Smooth muscle cell of the brain vasculature (primary cell): Measurements from ENCODE around the gene FUT3.
"Not testable (repeated sequence)": the region's sequence is repeated elsewhere in the genome, so short reads cannot be mapped to it uniquely, and the experiment has no call there.

ENCODE experiments used
- DNase-seq: peaks from one replicate; pipeline ENCODE4 v3.0.0-alpha.2; 2012; ENCODE audit warnings: low read depth, low spot score

The FUT3 gene

GRCh38 chr19:5851302-5851701 lies at the start of gene FUT3:
Gene FUT3 (minus strand): TSS chr19:5851449.
- DNase-seq = no peak

DNA sequence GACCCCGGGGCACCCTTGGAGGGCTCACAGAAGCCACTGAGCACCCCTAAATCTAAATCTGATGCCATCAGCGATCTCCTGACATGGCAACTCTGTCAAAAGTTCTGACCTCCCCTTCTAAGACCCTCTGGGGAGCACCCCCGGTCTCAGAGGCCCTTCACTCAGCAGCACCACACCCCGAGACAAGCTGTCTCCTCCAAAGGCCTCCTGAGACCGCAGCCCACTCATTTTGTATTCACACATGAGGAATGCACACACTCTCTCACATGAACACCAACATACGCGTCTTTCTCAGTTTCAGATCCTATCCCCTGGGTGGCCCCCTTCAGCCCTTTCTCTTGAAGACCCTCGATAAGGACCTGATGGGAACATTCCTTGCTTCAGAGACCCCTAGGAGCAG lies 49.7 kb upstream of the FUT3 start:
- no peak for DNase-seq

- DNase-seq = no peak
Observed at GRCh38 chr19:5899728-5900526, 48.7 kb upstream of the FUT3 start.

DNA sequence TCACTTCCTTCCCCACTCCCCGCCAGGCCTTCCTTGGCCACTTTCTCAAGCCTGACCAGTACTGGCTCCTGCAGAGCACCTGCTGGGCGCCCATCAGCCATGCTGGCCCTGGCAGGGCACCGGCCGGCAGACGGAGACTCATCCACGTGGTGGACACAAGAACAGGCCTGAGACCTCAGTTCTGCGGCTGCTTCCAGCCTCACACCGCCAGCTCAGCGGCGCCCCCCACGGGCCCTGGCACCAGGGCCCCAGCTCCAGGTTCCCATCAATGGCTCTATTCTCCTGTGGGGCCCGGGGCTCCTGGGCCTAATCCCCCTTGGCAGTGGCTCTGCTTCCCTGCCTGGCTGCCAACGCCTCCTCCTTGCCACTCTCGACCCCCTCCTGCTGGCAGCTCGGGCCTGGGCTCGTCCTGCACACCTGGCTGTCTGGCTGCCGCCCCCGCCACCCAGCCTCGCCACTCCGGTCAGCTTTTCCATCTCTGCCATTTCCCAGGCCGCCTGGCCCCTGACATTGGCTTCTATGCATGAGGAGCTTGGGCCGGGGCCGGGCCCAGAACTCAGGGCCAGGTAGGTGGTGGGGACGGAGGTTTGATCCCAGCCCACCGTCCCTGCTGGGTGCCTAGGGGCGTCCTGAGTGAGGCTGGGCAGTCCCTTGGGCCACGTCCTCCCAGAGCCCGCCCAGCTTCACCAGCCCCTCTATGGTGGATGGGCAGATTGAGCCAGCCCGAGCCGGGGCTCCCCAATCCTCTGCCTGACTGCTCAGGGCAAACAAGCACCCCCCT lies 46.1 kb upstream of the FUT3 start:
- no peak for DNase-seq

GRCh38 chr19:5896365-5897076 lies 45.3 kb upstream of the FUT3 start:
- no peak for DNase-seq

DNA sequence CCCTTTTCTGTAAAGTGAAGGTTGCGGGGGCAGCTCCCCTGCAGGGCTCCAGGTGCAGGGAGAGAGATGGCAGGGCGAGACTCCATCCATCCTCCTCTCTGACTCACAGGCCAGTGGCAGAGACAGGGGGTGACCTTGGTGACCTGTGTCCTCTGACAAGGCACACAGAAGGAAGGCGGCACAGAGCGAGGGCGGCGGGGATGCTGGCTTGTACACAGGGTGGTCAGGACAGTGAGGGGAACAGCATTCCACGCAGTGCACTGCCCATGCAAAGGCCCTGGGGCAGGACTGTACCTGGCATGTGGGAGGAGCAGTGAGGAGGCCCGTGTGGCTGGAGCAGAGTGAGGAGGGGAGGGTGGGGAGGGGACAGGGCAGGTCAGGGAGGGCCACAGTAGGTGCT lies 44.6 kb upstream of the FUT3 start:
- DNase-seq = no peak

- no peak for DNase-seq
Observed at GRCh38 chr19:5895409-5895808, 44.2 kb upstream of the FUT3 start.

GRCh38 chr19:5894704-5895349 lies 43.6 kb upstream of the FUT3 start:
- DNase-seq = no peak

DNA sequence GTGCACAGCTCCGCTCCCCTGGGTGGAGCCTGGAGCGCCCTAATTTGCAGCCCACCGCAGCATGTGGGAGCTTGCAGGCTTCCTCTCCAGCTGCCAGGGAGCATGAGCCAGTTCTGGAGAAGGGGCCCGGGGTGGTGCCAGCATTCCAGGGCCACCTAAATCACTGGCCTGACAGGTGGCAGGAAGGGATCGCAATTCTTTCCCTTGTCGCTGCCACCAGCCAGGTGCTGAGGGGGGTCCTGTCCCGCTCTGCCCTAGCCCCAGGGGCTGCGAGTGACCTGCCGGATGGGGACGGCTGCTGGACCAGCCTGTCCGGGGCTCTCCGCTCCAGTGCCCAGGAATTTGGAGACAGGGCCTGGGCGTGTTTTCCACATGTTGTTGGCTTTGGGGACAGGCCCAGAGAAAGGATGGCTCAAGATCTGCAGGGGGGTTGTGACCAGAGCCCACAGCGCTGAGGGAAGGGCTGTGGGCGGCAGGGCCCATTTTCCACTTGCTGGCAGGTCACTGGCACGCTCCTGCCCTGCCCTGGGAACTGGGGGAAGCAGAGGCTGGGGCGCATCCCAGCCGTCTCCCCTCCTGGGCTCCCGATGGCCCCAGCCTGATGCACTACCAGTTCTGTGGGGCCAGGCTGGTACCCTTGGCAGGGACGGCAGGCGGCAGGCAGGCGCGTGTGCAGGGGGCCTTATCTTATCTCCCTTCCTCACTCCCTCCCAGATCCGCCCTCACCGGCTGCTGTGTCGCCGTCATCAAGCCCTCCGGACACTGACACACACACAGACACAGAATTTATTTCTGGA lies 42.9 kb upstream of the FUT3 start:
- no peak for DNase-seq

- no peak for DNase-seq
Observed at GRCh38 chr19:5893296-5893903, 42.2 kb upstream of the FUT3 start.

DNA sequence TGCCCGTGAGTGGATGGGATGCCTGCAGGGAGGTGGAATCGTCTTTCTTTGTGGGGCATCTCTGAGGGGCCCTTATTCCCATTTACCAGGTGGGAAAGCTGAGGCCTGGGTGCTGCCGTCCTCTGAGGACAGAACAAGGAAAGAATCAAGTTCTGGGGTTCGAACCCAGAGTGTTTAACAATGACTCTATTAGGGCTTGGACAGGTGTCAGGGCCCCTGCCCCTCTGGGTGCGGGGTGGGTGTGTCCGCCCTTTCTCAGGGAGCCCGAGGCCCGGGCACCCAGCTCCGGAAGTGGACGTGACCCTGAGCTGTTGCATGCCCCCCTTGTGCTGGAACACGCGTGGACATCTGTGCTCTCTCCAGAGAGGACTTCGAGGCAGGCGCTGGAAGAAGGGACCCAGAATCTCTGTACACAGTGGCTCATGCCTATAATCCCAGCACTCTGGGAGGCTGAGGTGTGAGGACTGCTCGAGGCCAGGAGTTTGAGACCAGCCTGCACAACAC lies 41.6 kb upstream of the FUT3 start:
- DNase-seq = no peak

GRCh38 chr19:5891938-5892771 lies 40.9 kb upstream of the FUT3 start:
- DNase-seq = no peak

GRCh38 chr19:5891572-5891937 lies 40.3 kb upstream of the FUT3 start:
- DNase-seq = no peak

GRCh38 chr19:5890099-5890498 lies 38.9 kb upstream of the FUT3 start:
- DNase-seq = no peak

DNA sequence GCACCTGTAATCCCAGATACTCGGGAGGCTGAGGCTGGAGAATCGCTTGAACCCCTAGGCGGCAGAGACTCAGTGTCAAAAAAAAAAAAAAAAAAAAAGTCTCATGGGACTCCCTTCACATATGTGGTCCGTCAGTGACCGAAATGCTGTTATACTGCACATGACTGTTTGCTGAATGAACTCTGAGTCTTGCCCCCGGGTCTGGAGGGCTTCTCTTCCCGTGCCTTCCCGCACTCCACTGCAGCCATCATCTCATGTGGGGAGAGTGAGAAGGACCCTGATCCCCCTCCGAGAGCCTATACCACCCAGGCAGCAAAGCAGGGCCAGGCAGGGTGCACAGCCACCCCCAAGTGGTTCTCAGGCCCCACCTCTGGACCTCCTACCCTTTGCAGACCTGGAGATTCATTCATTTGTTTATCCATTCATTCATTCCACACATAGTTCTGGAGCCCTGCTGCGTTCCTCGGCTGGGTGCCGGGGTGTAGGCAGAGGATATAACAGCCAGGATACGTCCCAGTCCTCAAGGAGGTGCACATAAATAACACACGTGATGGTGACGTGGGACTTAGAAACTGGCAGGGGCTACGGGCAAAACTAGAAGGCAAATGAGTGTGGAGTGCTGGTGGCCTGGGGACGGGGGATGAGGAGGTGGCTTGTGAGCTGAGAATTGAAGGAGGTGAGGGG lies 38.2 kb upstream of the FUT3 start:
- DNase-seq = no peak

GRCh38 chr19:5884065-5884811 lies 33.0 kb upstream of the FUT3 start:
- not testable (repeated sequence) for DNase-seq

DNA sequence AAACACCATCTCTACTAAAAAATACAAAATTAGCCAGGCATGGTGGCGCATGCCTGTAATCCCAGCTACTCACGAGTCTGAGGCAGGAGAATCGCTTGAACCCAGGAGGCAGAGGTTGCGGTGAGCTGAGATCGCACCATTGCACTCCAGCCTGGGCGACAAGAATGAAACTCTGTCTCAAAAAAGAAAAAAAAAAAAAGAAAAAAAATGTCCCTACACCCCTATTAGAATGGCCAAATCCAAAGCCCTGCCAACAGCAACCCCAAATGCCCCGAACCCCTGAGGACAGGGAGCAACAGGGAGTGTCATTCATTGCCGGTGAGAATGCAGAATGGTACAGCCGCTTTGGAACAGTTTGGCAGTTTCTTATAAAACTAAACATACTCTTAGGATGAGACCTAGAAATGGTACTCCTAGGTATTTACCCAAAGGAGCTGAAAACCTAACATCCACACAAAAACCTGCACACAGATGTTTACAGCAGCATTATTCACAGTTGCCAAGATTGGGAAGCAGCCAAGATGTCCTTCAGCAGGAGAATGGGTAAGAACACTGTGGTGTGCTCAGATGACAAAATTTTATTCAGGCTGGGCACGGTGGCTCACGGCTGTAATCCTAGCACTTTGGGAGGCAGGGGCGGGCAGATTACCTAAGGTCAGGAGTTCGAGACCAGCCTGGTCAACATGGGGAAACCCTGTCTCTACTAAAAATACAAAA lies 32.1 kb upstream of the FUT3 start:
- not testable (repeated sequence) for DNase-seq
